Panc1 (cell line): ENCODE measurements around the gene ORC4. TPM values are rescaled to one million over a fixed set of nuclear protein-coding genes. Genes with fewer than 3 reads are reported as not detected.

ENCODE experiments used
- ATAC-seq: fragments of 200-7000 bp; cut with Tn5 transposase; 2 replicates; pipeline ENCODE4 v1.9.1; 2020; ENCODE audit warnings: mild to moderate bottlenecking, moderate library complexity
- BruUV-seq: library from RNA; stranded (reverse); fragments of 400-500 nt; replicated peaks from 2 replicates; lab custom pipeline; 2021; lab: Mats Ljungman, UMichigan
- CTCF ChIA-PET: fragments of 300-600 bp; sonication (Branson Sonifier 250); formaldehyde crosslinking; loops from one replicate; lab custom pipeline; 2022; ENCODE audit warnings: antibody characterized with exemption; lab: Charles Lee
- POLR2A ChIA-PET: fragments of 300-600 bp; sonication (Branson Sonifier 250); formaldehyde crosslinking; loops from one replicate; lab custom pipeline; 2022; ENCODE audit warnings: antibody characterized with exemption; lab: Charles Lee
- DNase-seq: peaks from one replicate; pipeline ENCODE4 v3.0.0-alpha.2; 2010; ENCODE audit warnings: low read depth, low spot score
- H3K27ac ChIP-seq: 2 replicates; pipeline ENCODE4 v1.5.1; 2011; ENCODE audit warnings: mild to moderate bottlenecking, low read length, inconsistent platforms
- H3K27me3 ChIP-seq: fragments of 200-500 bp; sonication (Bioruptor generic); 2 replicates; pipeline ENCODE4 v1.6.0; 2014; ENCODE audit warnings: low read length, inconsistent platforms; ENCODE audit not compliant: control insufficient read depth, insufficient read depth
- H3K36me3 ChIP-seq: fragments of 200-500 bp; sonication (Bioruptor generic); 2 replicates; pipeline ENCODE4 v1.5.1; 2014; ENCODE audit warnings: inconsistent platforms, mild to moderate bottlenecking, low read length, moderate library complexity; ENCODE audit not compliant: control insufficient read depth, insufficient read depth
- H3K4me1 ChIP-seq: 2 replicates; pipeline ENCODE4 v1.5.1; 2011; ENCODE audit warnings: inconsistent platforms, mild to moderate bottlenecking, low read length, moderate library complexity; ENCODE audit not compliant: control insufficient read depth, insufficient read depth
- H3K4me3 ChIP-seq, 2 experiments: 2 replicates each; pipeline ENCODE4 v1.5.1; 2011 to 2012; ENCODE audit warnings: low read depth in 2 of 2, low read length in 2 of 2, mild to moderate bottlenecking in 2 of 2, inconsistent platforms in 1 of 2, moderate library complexity in 1 of 2
- H3K9me3 ChIP-seq: fragments of 200-500 bp; sonication (Bioruptor generic); 2 replicates; pipeline ENCODE4 v1.5.1; 2014; ENCODE audit warnings: low read depth, mild to moderate bottlenecking, inconsistent platforms, low read length, moderate library complexity; ENCODE audit not compliant: control insufficient read depth, insufficient read depth
- POLR2AphosphoS5 ChIP-seq: IDR thresholded peaks from 2 replicates; pipeline ENCODE4 v1.6.1; 2012; ENCODE audit warnings: mild to moderate bottlenecking, low read depth, low read length, moderate library complexity
- SIN3A ChIP-seq: IDR thresholded peaks from 2 replicates; pipeline ENCODE4 v1.6.1; 2012; ENCODE audit warnings: low read depth, mild to moderate bottlenecking, low read length, moderate library complexity, borderline replicate concordance; ENCODE audit not compliant: insufficient read depth
- TCF7L2 ChIP-seq: IDR thresholded peaks from 2 replicates; pipeline ENCODE4 v1.6.1; 2011; ENCODE audit warnings: mild to moderate bottlenecking, low read depth, low read length, inconsistent platforms
- in situ Hi-C: cut with HindIII; loops from 2 replicates; pipeline ENCODE4 v1.10.0; 2016; ENCODE audit warnings: low sequenced_read_pairs, low pct_unique_long_range_greater_than_20kb
- intact Hi-C: fragments of 100-400 bp; cut with micrococcal nuclease; formaldehyde crosslinking; loops from one replicate; pipeline ENCODE4 v1.10.0; 2022; ENCODE audit not compliant: unreplicated experiment
- total RNA-seq: library from RNA; stranded (reverse); gene quantifications from one replicate; pipeline ENCODE4 v1.2.1, GENCODE V29; 2021; ENCODE audit not compliant: unreplicated experiment
- TF ChIP-seq, protein P1 (sequence below): fragments of 450-650 bp; IDR thresholded peaks from 2 replicates; pipeline ENCODE4 v1.5.1; 2017; ENCODE audit warnings: mild to moderate bottlenecking
- TF ChIP-seq, protein P2 (sequence below), 2 experiments: IDR thresholded peaks; 2 replicates each; pipeline ENCODE4 v1.6.1; 2011 to 2012; ENCODE audit warnings: low read depth in 2 of 2, control low read depth in 1 of 2, low read length in 1 of 2, mild to moderate bottlenecking in 1 of 2, moderate library complexity in 1 of 2; ENCODE audit not compliant: insufficient read depth in 1 of 2

The ORC4 gene
- total RNA-seq, 1 experiment from 2014 or later, result 43.3 TPM

DNA sequence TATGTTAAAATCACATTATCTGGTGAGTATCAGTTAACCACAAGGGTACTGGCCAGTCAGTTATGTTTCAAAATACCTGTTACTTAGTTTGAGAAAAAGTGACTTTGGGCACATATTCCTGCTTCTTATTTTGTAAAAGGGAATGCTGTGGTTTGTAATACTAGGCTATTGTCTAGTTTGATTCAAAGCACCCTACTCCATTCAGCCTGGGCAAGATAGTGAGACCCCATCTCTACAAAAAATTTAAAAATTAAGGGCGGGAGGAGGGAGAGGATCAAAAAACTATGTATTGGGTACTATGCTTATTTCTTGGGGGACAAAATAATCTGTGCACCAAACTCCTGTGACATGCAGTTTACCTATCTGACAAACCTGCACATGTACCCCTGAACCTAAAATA lies 19.2 kb upstream of the ORC4 start:
- in situ Hi-C loops, result no loop called here
- ATAC-seq, result no peak

DNA sequence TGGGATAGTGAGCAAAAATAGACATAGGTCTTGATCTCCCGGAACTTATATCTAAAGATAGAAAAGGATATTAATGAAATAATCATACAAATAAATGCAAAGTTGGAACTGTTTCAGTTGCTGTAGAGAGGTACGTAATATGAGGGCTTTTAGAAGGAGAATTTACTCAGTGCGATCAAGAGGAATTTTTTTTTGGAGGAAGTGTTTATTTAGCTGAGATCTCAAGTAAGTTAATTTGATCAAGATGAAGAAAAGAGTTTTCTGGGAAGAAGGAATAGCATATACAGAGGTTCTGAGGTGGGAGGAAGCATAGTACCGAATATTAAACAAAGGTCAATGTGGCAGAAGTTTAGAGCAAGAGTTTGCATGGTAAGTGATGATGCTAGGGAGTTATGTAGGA lies 11.7 kb upstream of the ORC4 start:
- Histone ChIP-seq H3K36me3 (no peaks in the 10 kb centered on the region; the same call in 1 of the 2 replicates), H3K9me3 (no peaks in the 10 kb centered on the region), H3K27me3 (no peaks in the 10 kb centered on the region), H3K4me3 (no peak overlapping the region), H3K4me1 (no peaks in the 10 kb centered on the region), H3K27ac (no peak overlapping the region)
- ChIA-PET CTCF (no interaction called here), POLR2A (no interaction called here)
- DNase-seq (no peak), ATAC-seq (no peak)
- in situ Hi-C loops (no loop called here), intact Hi-C loops (no loop called here)
- TF ChIP-seq POLR2AphosphoS5 (no peak), SIN3A (no peak), TCF7L2 (no peak)
- TF ChIP-seq, protein P1, sequence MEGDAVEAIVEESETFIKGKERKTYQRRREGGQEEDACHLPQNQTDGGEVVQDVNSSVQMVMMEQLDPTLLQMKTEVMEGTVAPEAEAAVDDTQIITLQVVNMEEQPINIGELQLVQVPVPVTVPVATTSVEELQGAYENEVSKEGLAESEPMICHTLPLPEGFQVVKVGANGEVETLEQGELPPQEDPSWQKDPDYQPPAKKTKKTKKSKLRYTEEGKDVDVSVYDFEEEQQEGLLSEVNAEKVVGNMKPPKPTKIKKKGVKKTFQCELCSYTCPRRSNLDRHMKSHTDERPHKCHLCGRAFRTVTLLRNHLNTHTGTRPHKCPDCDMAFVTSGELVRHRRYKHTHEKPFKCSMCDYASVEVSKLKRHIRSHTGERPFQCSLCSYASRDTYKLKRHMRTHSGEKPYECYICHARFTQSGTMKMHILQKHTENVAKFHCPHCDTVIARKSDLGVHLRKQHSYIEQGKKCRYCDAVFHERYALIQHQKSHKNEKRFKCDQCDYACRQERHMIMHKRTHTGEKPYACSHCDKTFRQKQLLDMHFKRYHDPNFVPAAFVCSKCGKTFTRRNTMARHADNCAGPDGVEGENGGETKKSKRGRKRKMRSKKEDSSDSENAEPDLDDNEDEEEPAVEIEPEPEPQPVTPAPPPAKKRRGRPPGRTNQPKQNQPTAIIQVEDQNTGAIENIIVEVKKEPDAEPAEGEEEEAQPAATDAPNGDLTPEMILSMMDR, result no peak
- TF ChIP-seq, protein P2, sequence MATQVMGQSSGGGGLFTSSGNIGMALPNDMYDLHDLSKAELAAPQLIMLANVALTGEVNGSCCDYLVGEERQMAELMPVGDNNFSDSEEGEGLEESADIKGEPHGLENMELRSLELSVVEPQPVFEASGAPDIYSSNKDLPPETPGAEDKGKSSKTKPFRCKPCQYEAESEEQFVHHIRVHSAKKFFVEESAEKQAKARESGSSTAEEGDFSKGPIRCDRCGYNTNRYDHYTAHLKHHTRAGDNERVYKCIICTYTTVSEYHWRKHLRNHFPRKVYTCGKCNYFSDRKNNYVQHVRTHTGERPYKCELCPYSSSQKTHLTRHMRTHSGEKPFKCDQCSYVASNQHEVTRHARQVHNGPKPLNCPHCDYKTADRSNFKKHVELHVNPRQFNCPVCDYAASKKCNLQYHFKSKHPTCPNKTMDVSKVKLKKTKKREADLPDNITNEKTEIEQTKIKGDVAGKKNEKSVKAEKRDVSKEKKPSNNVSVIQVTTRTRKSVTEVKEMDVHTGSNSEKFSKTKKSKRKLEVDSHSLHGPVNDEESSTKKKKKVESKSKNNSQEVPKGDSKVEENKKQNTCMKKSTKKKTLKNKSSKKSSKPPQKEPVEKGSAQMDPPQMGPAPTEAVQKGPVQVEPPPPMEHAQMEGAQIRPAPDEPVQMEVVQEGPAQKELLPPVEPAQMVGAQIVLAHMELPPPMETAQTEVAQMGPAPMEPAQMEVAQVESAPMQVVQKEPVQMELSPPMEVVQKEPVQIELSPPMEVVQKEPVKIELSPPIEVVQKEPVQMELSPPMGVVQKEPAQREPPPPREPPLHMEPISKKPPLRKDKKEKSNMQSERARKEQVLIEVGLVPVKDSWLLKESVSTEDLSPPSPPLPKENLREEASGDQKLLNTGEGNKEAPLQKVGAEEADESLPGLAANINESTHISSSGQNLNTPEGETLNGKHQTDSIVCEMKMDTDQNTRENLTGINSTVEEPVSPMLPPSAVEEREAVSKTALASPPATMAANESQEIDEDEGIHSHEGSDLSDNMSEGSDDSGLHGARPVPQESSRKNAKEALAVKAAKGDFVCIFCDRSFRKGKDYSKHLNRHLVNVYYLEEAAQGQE (IDR thresholded peaks at IDR 0.05; ENCODE audit: insufficient read depth in 1 of 2, low read depth in 2 of 2, low read length in 1 of 2), result no peak
- BruUV-seq, result no TSS peak

More for the DNA sequence above, 19.2 kb upstream of the ORC4 start:
- H3K27ac ChIP-seq, result no peak overlapping the region
- H3K4me3 ChIP-seq, result no peak overlapping the region
- DNase-seq, result no peak
- no peaks in the 10 kb centered on the region for H3K27me3 ChIP-seq
- ChIA-PET CTCF (no interaction called here), POLR2A (no interaction called here)
- no TSS peak for BruUV-seq
- H3K9me3 ChIP-seq, result no peaks in the 10 kb centered on the region
- TF ChIP-seq POLR2AphosphoS5 (no peak), TCF7L2 (no peak), SIN3A (no peak)
- TF ChIP-seq, protein P2 (IDR thresholded peaks at IDR 0.05; ENCODE audit: insufficient read depth in 1 of 2, low read depth in 2 of 2, low read length in 1 of 2), result no peak
- TF ChIP-seq, protein P1, result no peak
- intact Hi-C loops, result no loop called here
- no peaks in the 10 kb centered on the region for H3K4me1 ChIP-seq
- no peaks in the 10 kb centered on the region for H3K36me3 ChIP-seq
